Effector CD8-positive, alpha-beta T cell (primary cell): ENCODE results near the gene GLCCI1.
"Not testable (repeated sequence)": the region's sequence is repeated elsewhere in the genome, so short reads cannot be mapped to it uniquely, and the experiment has no call there.

Source experiments
- DNase-seq: peaks from one replicate; lab custom pipeline; 2025; lab: John Stamatoyannopoulos, UW

The GLCCI1 gene

GRCh38 chr7:8051373-8051772 is 82.8 kb downstream of the GLCCI1 start:
- DNase-seq, result no peak

DNA sequence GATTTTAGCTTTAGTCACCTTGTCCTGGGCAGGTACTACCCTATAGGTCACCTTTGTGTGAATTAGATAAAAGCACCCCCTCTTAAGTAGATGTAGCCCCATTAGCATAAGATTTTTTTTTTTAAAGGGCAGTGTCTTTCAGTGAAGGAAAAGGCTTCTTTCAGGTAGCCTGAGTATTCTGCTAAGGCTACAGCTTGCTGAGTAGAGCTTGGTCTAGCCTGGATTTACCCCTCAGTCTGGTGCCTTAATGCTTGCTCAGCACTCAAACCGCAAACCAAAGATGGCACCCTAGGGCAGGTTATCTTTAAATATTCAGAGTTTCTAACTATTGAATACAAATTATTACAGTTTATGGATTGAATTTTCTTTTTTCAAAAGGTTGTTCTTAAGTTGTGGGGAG is 83.4 kb downstream of the GLCCI1 start:
- no peak for DNase-seq

- DNase-seq, result no peak
These were observed 84.2 kb downstream of the GLCCI1 start for GRCh38 chr7:8052824-8053223.

DNA sequence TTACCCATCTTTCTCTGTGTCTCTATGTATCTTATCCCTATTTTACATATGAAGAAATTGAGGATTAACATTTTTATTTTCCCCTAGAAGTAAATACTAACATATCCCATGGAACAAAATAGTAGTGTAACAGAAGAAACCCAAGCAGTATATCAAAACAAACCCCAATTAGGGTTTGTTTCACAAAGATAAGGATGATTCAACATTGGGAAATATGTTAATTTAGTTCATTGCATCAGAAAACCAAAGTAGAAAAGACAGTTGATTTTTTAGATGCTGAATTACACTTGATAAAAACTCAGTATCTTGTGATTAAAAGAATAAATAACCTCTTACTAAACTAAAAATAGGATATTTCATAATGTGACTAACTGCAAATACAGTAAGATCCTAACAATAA is 87.8 kb downstream of the GLCCI1 start:
- DNase-seq, result no peak

GRCh38 chr7:8057566-8057965 is 89.0 kb downstream of the GLCCI1 start:
- DNase-seq, result no peak

GRCh38 chr7:8058322-8058721 is 89.7 kb downstream of the GLCCI1 start:
- DNase-seq, result no peak

- no peak for DNase-seq
These were observed 90.3 kb downstream of the GLCCI1 start for GRCh38 chr7:8058852-8059251.

- DNase-seq, result no peak
These were observed 91.6 kb downstream of the GLCCI1 start for GRCh38 chr7:8060241-8060640.

DNA sequence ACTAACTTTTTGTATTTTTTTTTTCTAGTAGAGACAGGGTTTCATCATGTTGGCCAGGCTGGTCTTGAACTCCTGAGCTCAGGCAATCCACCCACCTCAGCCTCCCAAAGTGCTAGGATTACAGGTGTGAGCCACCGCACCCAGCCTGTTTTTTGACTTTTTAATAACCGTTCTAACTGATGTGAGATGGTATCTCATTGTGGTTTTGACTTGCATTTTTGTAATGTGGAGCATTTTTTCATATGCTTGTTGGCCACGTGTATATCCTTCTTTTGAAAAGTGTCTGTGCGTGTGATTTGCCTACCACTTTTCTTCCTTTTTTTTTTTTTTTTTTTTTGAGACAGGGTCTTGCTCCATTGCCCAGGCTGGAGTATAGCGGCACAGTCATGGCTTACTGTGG is 94.7 kb downstream of the GLCCI1 start:
- DNase-seq, result not testable (repeated sequence)

GRCh38 chr7:8063706-8064297 is 95.2 kb downstream of the GLCCI1 start:
- no peak for DNase-seq

DNA sequence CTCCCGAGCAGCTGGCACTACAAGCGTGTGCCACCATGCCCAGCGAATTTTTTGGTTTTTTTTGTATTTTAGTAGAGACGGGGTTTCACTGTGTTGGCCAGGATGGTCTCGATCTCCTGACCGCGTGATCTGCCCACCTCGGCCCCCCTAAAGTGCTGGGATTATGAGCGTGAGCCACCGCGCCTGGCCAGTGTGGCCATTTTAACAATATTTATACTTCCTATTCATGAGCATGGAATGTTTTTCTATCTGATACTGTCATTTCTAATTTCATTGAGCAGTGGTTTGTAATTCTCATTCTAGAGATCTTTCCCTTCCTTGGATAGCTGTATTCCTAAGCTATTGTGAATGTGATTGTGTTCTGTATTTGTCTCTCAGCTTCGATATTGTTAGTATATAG is 96.2 kb downstream of the GLCCI1 start:
- DNase-seq, result no peak

DNA sequence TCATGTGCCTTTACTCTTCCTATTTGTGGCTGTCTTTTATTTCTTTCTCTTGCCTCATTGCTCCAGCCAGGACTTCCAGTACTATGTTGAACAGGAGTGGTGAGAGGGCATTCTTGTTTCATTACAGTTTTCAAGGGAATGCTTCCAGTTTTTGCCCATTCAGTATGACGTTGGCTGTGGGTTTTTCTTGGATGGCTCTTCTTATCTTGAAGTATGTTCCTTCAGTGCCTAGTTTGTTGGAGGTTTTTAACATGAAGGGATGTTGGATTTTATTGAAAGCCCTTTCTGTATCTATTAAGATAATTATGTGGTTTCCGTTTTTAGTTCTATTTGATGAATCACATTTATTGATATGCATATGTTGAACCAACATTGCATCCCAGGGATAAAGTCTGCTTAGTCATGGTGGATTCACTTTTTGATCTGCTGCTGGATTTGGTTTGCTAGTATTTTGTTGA is 96.8 kb downstream of the GLCCI1 start:
- DNase-seq, result no peak

- no peak for DNase-seq
These were observed 100.5 kb downstream of the GLCCI1 start for GRCh38 chr7:8068892-8069686.

DNA sequence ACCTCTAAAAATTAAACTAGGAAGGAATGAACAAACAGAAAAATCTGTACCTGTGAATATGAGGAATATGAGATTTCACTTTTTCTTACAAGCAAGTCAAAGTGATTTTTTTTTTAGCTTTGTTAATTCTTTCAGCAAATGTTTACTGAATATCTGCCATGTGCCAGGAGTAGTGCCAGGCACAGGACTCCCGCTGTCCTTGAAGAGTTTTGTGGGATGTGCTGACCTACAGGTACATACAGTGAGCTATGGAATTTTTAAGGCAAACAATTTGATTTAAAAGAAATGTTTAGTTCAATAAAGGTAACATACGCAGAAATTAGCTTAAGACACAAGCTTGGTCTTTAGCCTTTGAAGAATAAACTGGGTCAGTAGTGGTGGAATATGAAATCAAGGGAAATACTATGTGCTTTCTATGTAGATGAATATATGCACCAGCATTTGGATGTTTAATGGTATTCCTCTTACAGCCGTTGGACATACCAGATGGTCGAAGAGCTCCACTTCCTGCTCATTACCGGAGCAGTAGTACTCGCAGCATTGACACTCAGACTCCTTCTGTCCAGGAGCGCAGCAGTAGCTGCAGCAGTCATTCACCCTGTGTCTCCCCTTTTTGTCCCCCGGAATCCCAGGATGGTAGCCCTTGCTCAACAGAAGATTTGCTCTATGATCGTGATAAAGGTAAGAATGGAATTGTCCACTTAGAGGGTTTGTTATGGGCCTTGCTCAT is 102.0 kb downstream of the GLCCI1 start:
- DNase-seq, result no peak

GRCh38 chr7:8078418-8078817 is 109.8 kb downstream of the GLCCI1 start:
- no peak for DNase-seq

DNA sequence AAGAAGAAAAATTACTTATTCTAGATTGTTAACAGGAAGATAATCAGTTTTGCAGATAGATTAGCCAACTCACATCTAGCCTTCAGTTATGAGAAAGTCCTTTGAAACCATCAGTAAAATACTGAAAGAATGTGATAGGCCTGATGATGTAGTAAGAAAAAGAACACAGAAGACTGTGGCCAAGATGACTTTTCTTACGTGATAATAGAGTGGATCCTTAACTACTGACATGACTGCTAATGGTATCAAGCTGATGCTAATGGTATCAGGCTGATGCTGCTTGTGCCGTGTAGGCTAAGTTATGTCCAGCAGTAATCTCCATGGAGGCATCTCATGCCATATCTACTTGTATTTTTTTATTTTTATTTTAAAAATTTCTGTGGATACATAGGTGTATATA is 114.2 kb downstream of the GLCCI1 start:
- no peak for DNase-seq

DNA sequence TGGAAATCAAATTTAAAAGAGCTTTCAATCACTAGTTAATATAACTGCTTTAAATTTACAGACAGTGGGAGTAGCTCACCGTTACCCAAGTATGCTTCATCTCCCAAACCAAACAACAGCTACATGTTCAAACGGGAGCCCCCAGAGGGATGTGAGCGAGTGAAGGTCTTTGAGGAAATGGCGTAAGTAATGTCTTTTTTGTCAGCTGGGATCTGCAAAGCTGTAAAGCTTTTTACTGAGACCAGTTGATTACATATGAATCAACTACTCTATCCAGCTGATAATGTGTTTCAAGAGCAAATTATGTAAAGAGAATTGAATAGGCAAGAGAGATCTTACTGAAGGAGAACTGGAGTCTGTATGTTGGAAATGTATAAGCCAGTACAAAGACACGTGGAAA is 116.2 kb downstream of the GLCCI1 start:
- DNase-seq, result no peak

GRCh38 chr7:8085420-8085819 is 116.8 kb downstream of the GLCCI1 start:
- DNase-seq, result no peak

DNA sequence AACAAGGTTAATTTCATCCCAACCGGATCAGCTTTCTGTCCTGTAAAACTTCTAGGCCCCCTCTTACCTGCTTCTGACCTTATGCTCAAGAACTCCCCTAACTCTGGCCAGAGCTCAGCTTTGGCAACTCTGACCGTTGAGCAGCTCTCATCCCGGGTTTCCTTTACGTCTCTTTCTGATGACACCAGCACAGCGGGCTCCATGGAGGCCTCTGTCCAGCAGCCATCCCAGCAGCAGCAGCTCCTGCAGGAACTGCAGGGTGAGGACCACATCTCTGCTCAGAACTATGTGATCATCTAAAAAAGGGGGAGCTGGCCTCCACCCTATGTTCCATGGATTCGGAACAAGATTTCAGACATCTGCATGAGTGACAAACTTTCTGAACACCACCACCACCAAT is 117.6 kb downstream of the GLCCI1 start:
- no peak for DNase-seq

- no peak for DNase-seq
These were observed 120.6 kb downstream of the GLCCI1 start for GRCh38 chr7:8089036-8089780.

GRCh38 chr7:8092140-8092539 is 123.5 kb downstream of the GLCCI1 start:
- no peak for DNase-seq
